HCT116 (cell line): ENCODE results near the gene DOCK3.

Experiments
- CTCF ChIP-seq, 3 experiments: fragments of 200-600 bp in 1 of 3; sonication (generic) in 1 of 3; IDR thresholded peaks in 2 of 3; conservative IDR thresholded peaks in 1 of 3; 2 replicates each; pipeline ENCODE4 v1.5.1; 2012 to 2017; ENCODE audit warnings: low read depth in 2 of 3, low read length in 2 of 3, antibody characterized with exemption in 1 of 3, borderline replicate concordance in 1 of 3, control low read depth in 1 of 3, mild to moderate bottlenecking in 1 of 3, mixed read lengths in 1 of 3, mixed run types in 1 of 3, moderate library complexity in 1 of 3; ENCODE audit not compliant: insufficient read depth in 1 of 3
- EZH2phosphoT487 ChIP-seq: fragments of 200-600 bp; IDR thresholded peaks from 2 replicates; pipeline ENCODE4 v1.6.1; 2018; ENCODE audit warnings: antibody characterized with exemption, borderline replicate concordance
- POLR2A ChIP-seq: IDR thresholded peaks from 2 replicates; pipeline ENCODE4 v1.7.0; 2011; ENCODE audit warnings: borderline replicate concordance; ENCODE audit not compliant: insufficient read depth, insufficient read length; ENCODE audit errors: extremely low read depth
- SP1 ChIP-seq: IDR thresholded peaks from 2 replicates; pipeline ENCODE4 v1.6.1; 2012; ENCODE audit warnings: low read depth

GRCh38 chr3:50930371-50931208 is 255.9 kb downstream of the DOCK3 start:
- TF ChIP-seq CTCF (IDR thresholded peaks at IDR 0.05 in 2 of 3, conservative IDR thresholded peaks at IDR 0.05 in 1 of 3; ENCODE audit: borderline replicate concordance in 1 of 3, insufficient read depth in 1 of 3, low read depth in 2 of 3, low read length in 2 of 3), result no peak
- no peak for TF ChIP-seq SP1
- TF ChIP-seq POLR2A, result no peak
- TF ChIP-seq EZH2phosphoT487, result no peak
